Panc1 (cell line): ENCODE measurements around the gene CAMKK1. TPM values are rescaled to one million over a fixed set of nuclear protein-coding genes. Genes with fewer than 3 reads are reported as not detected.

Experiments used
- ATAC-seq: fragments of 200-7000 bp; cut with Tn5 transposase; 2 replicates; pipeline ENCODE4 v1.9.1; 2020; ENCODE audit warnings: mild to moderate bottlenecking, moderate library complexity
- BruUV-seq: library from RNA; stranded (reverse); fragments of 400-500 nt; replicated peaks from 2 replicates; lab custom pipeline; 2021; lab: Mats Ljungman, UMichigan
- CTCF ChIA-PET: fragments of 300-600 bp; sonication (Branson Sonifier 250); formaldehyde crosslinking; loops from one replicate; lab custom pipeline; 2022; ENCODE audit warnings: antibody characterized with exemption; lab: Charles Lee
- POLR2A ChIA-PET: fragments of 300-600 bp; sonication (Branson Sonifier 250); formaldehyde crosslinking; loops from one replicate; lab custom pipeline; 2022; ENCODE audit warnings: antibody characterized with exemption; lab: Charles Lee
- DNase-seq: peaks from one replicate; pipeline ENCODE4 v3.0.0-alpha.2; 2010; ENCODE audit warnings: low read depth, low spot score
- H3K27ac ChIP-seq: 2 replicates; pipeline ENCODE4 v1.5.1; 2011; ENCODE audit warnings: mild to moderate bottlenecking, low read length, inconsistent platforms
- H3K27me3 ChIP-seq: fragments of 200-500 bp; sonication (Bioruptor generic); 2 replicates; pipeline ENCODE4 v1.6.0; 2014; ENCODE audit warnings: low read length, inconsistent platforms; ENCODE audit not compliant: control insufficient read depth, insufficient read depth
- H3K36me3 ChIP-seq: fragments of 200-500 bp; sonication (Bioruptor generic); 2 replicates; pipeline ENCODE4 v1.5.1; 2014; ENCODE audit warnings: inconsistent platforms, mild to moderate bottlenecking, low read length, moderate library complexity; ENCODE audit not compliant: control insufficient read depth, insufficient read depth
- H3K4me1 ChIP-seq: 2 replicates; pipeline ENCODE4 v1.5.1; 2011; ENCODE audit warnings: inconsistent platforms, mild to moderate bottlenecking, low read length, moderate library complexity; ENCODE audit not compliant: control insufficient read depth, insufficient read depth
- H3K4me3 ChIP-seq, 2 experiments: 2 replicates each; pipeline ENCODE4 v1.5.1; 2011 to 2012; ENCODE audit warnings: low read depth in 2 of 2, low read length in 2 of 2, mild to moderate bottlenecking in 2 of 2, inconsistent platforms in 1 of 2, moderate library complexity in 1 of 2
- H3K9me3 ChIP-seq: fragments of 200-500 bp; sonication (Bioruptor generic); 2 replicates; pipeline ENCODE4 v1.5.1; 2014; ENCODE audit warnings: low read depth, mild to moderate bottlenecking, inconsistent platforms, low read length, moderate library complexity; ENCODE audit not compliant: control insufficient read depth, insufficient read depth
- POLR2AphosphoS5 ChIP-seq: IDR thresholded peaks from 2 replicates; pipeline ENCODE4 v1.6.1; 2012; ENCODE audit warnings: mild to moderate bottlenecking, low read depth, low read length, moderate library complexity
- SIN3A ChIP-seq: IDR thresholded peaks from 2 replicates; pipeline ENCODE4 v1.6.1; 2012; ENCODE audit warnings: low read depth, mild to moderate bottlenecking, low read length, moderate library complexity, borderline replicate concordance; ENCODE audit not compliant: insufficient read depth
- TCF7L2 ChIP-seq: IDR thresholded peaks from 2 replicates; pipeline ENCODE4 v1.6.1; 2011; ENCODE audit warnings: mild to moderate bottlenecking, low read depth, low read length, inconsistent platforms
- in situ Hi-C: cut with HindIII; loops from 2 replicates; pipeline ENCODE4 v1.10.0; 2016; ENCODE audit warnings: low sequenced_read_pairs, low pct_unique_long_range_greater_than_20kb
- intact Hi-C: fragments of 100-400 bp; cut with micrococcal nuclease; formaldehyde crosslinking; loops from one replicate; pipeline ENCODE4 v1.10.0; 2022; ENCODE audit not compliant: unreplicated experiment
- total RNA-seq: library from RNA; stranded (reverse); gene quantifications from one replicate; pipeline ENCODE4 v1.2.1, GENCODE V29; 2021; ENCODE audit not compliant: unreplicated experiment
- TF ChIP-seq, protein P1 (sequence below), 2 experiments: IDR thresholded peaks; 2 replicates each; pipeline ENCODE4 v1.6.1; 2011 to 2012; ENCODE audit warnings: low read depth in 2 of 2, control low read depth in 1 of 2, low read length in 1 of 2, mild to moderate bottlenecking in 1 of 2, moderate library complexity in 1 of 2; ENCODE audit not compliant: insufficient read depth in 1 of 2
- TF ChIP-seq, protein P2 (sequence below): fragments of 450-650 bp; IDR thresholded peaks from 2 replicates; pipeline ENCODE4 v1.5.1; 2017; ENCODE audit warnings: mild to moderate bottlenecking

CAMKK1 gene
- total RNA-seq, 1 experiment from 2014 or later: 6.7 TPM

DNA sequence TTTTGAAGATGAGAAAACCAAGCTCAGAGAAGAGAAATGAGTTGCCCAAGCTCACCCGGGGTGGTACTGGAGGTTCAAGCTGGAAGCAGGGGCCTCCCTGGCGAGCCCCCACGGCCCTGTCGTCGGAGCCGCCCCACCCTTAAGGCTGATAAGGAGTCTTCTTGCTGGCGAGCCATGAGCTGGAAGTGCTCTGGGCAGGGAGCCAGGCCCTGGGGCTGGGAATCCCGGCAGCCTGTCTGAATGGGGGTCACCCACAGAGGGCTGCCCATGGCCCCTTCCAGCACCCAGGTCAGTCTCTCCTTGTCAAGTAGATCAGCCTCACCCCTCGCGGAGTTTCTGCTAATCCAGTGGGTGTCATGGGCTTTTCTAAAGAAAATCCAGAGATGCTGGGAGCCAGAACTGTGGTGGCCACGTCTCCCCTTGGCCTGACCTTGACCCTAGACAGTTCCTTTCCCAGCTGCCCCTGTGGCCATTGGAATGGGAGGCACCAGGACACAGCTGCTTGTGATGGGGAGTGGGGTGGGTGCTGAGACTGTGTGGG, 24.6 kb upstream of the CAMKK1 start:
- Histone ChIP-seq H3K36me3 (no peaks in the 10 kb centered on the region), H3K27ac (no peak overlapping the region), H3K27me3 (no peaks in the 10 kb centered on the region), H3K4me3 (no peak overlapping the region), H3K9me3 (no peaks in the 10 kb centered on the region), H3K4me1 (no peaks in the 10 kb centered on the region; the same call in 1 of the 2 replicates)
- intact Hi-C loops: no loop called here
- ATAC-seq (no peak), DNase-seq (no peak)
- TF ChIP-seq SIN3A (no peak), TCF7L2 (no peak), POLR2AphosphoS5 (no peak)
- TF ChIP-seq, protein P1, sequence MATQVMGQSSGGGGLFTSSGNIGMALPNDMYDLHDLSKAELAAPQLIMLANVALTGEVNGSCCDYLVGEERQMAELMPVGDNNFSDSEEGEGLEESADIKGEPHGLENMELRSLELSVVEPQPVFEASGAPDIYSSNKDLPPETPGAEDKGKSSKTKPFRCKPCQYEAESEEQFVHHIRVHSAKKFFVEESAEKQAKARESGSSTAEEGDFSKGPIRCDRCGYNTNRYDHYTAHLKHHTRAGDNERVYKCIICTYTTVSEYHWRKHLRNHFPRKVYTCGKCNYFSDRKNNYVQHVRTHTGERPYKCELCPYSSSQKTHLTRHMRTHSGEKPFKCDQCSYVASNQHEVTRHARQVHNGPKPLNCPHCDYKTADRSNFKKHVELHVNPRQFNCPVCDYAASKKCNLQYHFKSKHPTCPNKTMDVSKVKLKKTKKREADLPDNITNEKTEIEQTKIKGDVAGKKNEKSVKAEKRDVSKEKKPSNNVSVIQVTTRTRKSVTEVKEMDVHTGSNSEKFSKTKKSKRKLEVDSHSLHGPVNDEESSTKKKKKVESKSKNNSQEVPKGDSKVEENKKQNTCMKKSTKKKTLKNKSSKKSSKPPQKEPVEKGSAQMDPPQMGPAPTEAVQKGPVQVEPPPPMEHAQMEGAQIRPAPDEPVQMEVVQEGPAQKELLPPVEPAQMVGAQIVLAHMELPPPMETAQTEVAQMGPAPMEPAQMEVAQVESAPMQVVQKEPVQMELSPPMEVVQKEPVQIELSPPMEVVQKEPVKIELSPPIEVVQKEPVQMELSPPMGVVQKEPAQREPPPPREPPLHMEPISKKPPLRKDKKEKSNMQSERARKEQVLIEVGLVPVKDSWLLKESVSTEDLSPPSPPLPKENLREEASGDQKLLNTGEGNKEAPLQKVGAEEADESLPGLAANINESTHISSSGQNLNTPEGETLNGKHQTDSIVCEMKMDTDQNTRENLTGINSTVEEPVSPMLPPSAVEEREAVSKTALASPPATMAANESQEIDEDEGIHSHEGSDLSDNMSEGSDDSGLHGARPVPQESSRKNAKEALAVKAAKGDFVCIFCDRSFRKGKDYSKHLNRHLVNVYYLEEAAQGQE (IDR thresholded peaks at IDR 0.05; ENCODE audit: insufficient read depth in 1 of 2, low read depth in 2 of 2, low read length in 1 of 2): no peak
- TF ChIP-seq, protein P2, sequence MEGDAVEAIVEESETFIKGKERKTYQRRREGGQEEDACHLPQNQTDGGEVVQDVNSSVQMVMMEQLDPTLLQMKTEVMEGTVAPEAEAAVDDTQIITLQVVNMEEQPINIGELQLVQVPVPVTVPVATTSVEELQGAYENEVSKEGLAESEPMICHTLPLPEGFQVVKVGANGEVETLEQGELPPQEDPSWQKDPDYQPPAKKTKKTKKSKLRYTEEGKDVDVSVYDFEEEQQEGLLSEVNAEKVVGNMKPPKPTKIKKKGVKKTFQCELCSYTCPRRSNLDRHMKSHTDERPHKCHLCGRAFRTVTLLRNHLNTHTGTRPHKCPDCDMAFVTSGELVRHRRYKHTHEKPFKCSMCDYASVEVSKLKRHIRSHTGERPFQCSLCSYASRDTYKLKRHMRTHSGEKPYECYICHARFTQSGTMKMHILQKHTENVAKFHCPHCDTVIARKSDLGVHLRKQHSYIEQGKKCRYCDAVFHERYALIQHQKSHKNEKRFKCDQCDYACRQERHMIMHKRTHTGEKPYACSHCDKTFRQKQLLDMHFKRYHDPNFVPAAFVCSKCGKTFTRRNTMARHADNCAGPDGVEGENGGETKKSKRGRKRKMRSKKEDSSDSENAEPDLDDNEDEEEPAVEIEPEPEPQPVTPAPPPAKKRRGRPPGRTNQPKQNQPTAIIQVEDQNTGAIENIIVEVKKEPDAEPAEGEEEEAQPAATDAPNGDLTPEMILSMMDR: no peak
- BruUV-seq: no TSS peak
- CTCF ChIA-PET: no interaction called here
- POLR2A ChIA-PET: interaction anchor here (0.5 kb wide), 1 partner anchor 176 kb away, joined by 4 read pairs; no protein-coding TSS in a partner anchor
- in situ Hi-C loops: no loop called here

DNA sequence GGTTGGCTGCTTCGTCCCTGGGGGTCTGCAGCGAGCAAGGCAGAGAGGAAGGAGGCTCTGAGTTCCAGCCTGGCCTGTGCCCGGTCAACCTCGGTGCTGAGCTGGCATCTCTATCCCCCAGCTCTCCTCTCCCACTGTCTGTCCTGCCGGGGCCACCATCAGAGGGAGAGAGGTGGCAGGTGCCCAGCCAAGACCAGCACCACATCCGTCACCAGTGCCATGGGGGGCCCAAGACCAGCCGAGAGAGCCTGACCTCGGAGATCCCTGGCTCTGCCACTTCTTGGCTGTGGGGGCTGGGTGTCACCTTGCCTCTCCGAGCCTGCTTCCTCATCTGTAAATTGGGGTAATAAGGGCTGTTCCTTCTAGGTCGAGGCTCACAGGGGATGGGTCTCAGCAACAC, 24.0 kb upstream of the CAMKK1 start:
- Histone ChIP-seq H3K9me3 (no peaks in the 10 kb centered on the region), H3K4me1 (no peaks in the 10 kb centered on the region; the same call in 1 of the 2 replicates), H3K27me3 (no peaks in the 10 kb centered on the region), H3K27ac (no peak overlapping the region), H3K36me3 (no peaks in the 10 kb centered on the region), H3K4me3 (no peak overlapping the region)
- no TSS peak for BruUV-seq
- TF ChIP-seq TCF7L2 (no peak), SIN3A (no peak), POLR2AphosphoS5 (no peak)
- TF ChIP-seq, protein P1 (IDR thresholded peaks at IDR 0.05; ENCODE audit: insufficient read depth in 1 of 2, low read depth in 2 of 2, low read length in 1 of 2): no peak
- TF ChIP-seq, protein P2: no peak
- in situ Hi-C loops: no loop called here
- ChIA-PET CTCF (no interaction called here), POLR2A (no interaction called here)
- intact Hi-C loops: no loop called here
- DNase-seq (no peak), ATAC-seq (no peak)
